NCI-H1417 treated with DMSO at 0.1 percent for 48 hours (cell line): ENCODE measurements around the gene C3.
"Not testable (repeated sequence)": the region's sequence is repeated elsewhere in the genome, so short reads cannot be mapped to it uniquely, and the experiment has no call there.

Experiments
- DNase-seq: peaks from one replicate; lab custom pipeline; 2025; lab: John Stamatoyannopoulos, UW

Gene C3

GRCh38 chr19:6663236-6664201 lies 56.9 kb downstream of the C3 start:
- DNase-seq, result no peak

DNA sequence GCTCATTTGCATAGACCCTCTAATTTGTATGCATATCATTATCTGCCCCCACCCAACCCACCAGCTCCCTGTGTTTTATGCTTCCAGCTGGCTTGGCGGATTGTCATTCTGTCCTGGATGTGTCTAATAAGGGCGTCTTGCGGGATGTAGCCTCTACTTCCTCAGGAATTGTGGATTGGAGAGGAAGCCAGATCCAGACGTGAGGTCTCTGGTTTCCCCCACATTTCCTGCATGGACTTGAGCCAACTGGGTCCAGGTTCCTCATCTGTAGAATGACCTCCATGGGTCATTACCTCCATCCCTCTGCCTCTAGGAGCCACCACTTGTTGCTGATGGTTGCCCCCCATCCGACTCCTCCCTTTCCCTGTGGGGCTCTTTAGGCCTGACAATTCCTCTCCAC lies 57.7 kb downstream of the C3 start:
- DNase-seq, result no peak

DNA sequence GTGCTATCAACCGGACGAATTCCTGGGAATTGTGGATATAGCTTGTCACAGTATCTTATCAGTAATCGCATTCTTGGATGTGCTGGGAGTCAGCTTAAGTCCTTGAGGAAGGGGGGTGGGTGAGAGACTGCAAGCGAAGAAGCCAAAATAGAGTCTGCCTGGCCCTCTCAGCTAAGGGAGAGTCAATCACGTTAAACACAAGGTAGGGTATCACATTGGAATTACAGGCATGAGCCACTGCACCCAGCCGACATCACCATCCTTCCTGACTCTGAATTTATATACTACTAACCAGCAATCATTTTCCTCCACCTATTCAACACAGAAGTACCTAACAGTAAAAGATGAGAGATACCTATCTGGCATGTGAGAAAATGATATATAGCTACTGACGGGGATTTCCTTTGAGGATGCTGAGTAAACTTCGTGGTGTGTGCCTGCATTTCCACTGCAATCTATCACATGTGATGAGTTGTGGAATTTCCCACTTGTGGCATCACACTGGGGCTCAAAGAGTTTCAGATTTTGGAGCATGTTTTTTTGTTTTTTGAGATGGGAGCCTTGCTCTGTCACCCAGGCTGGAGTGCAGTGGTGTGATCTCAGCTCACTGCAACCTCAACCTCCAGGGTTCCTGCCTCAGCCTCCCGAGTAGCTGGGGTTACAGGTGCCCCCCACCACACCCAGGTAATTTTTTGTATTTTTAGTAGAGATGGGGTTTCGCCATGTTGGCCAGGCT lies 58.8 kb downstream of the C3 start:
- not testable (repeated sequence) for DNase-seq

- DNase-seq, result no peak
These were observed 59.5 kb downstream of the C3 start for GRCh38 chr19:6660930-6661329.

GRCh38 chr19:6656390-6656789 lies 64.1 kb downstream of the C3 start:
- not testable (repeated sequence) for DNase-seq

- no peak for DNase-seq
These were observed 65.8 kb downstream of the C3 start for GRCh38 chr19:6654347-6655310.

DNA sequence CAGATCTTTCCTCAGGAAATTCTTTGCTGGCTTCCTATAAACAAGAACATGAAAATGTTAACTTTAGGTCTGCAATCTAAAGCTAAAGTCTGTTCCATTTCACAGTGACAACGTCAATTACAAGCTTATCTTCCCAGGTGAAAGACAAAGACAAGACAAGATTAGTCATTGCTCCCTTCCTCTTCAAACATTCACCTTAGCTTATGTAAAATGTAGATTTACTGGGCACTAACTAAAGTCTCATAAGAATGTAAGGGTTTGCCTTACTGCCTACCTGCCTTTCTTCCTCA lies 67.7 kb downstream of the C3 start:
- no peak for DNase-seq

- no peak for DNase-seq
These were observed 68.3 kb downstream of the C3 start for GRCh38 chr19:6651965-6652804.

DNA sequence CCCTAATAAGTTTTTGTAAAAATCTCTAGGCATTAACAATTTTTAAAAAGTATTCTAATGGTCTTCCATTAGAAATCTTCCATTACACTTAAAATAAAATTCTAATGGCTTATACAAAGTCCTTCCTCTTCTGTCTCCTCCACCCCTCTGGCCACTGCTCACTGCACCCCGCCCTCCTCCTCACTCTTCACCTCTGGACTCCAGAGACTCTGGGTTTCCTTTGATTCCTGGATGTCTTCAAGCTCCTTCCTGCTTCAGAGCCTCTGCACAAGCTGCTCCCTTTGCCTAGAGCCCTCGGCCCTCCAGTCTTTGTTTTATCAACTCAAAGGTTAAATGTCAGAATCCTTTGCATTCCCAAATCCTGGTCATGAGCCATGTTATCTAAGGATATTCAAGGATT lies 71.3 kb downstream of the C3 start:
- DNase-seq, result no peak

GRCh38 chr19:6648141-6648715 lies 72.2 kb downstream of the C3 start:
- no peak for DNase-seq

DNA sequence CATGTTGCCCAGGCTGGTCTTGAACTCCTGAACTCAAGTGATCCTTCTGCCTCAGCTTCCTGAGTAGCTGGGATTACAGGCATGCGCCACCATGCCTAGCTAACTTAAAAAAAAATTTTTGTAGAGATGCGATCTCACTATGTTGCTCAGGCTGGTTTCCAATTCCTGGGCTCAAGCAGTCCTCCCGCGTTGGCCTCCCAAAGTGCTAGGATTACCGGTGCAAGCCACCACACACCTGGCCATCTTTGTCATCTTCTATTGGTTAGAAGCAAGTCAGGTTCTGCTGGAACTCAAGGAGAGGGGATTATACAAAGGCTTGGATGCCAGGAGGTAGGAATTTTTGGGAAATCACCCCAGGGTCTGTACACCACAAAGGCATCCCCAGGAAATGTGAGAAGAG lies 75.7 kb downstream of the C3 start:
- no peak for DNase-seq

GRCh38 chr19:6640333-6640732 lies 80.1 kb downstream of the C3 start:
- DNase-seq, result not testable (repeated sequence)

- no peak for DNase-seq
These were observed 81.0 kb downstream of the C3 start for GRCh38 chr19:6639439-6639838.

- DNase-seq, result not testable (repeated sequence)
These were observed 87.0 kb downstream of the C3 start for GRCh38 chr19:6633456-6633813.

- DNase-seq, result not testable (repeated sequence)
These were observed 87.5 kb downstream of the C3 start for GRCh38 chr19:6632747-6633455.

DNA sequence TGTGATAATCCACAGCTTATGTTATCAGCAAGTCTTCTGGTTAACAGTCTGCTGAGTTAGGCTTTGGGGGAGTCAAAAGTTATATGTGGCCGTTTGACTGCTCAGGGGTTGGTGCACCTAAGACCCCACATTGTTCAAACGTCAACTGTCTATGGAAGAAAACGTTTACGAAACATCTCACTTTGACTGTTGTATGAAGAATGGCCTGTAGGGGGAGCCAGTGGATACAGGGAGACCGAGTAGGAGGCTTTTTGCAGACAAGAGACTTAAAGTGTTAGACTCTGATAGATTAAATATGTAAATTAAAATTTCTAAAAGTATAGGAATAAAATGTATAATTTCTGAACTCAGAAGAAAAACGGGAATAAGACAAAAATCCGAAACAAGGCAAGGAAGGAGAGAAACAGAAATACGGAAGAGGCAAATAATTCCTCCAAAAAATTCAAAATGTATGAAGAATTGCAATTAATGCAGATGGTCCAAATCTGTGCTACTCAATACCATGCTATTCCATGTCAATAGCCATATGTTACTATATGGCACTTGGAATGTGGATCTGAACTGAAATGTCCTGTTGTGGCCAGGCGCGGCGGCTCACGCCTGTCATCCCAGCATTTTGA lies 88.3 kb downstream of the C3 start:
- peak; percentile 6 for DNase-seq
